NCI-H1105 treated with DMSO at 0.1 percent for 48 hours (cell line): ENCODE measurements around the gene UNC45A.
"Not testable (repeated sequence)": the region's sequence is repeated elsewhere in the genome, so short reads cannot be mapped to it uniquely, and the experiment has no call there.

Experiments used
- DNase-seq: peaks from one replicate; lab custom pipeline; 2025; lab: John Stamatoyannopoulos, UW

Gene UNC45A, protein sequence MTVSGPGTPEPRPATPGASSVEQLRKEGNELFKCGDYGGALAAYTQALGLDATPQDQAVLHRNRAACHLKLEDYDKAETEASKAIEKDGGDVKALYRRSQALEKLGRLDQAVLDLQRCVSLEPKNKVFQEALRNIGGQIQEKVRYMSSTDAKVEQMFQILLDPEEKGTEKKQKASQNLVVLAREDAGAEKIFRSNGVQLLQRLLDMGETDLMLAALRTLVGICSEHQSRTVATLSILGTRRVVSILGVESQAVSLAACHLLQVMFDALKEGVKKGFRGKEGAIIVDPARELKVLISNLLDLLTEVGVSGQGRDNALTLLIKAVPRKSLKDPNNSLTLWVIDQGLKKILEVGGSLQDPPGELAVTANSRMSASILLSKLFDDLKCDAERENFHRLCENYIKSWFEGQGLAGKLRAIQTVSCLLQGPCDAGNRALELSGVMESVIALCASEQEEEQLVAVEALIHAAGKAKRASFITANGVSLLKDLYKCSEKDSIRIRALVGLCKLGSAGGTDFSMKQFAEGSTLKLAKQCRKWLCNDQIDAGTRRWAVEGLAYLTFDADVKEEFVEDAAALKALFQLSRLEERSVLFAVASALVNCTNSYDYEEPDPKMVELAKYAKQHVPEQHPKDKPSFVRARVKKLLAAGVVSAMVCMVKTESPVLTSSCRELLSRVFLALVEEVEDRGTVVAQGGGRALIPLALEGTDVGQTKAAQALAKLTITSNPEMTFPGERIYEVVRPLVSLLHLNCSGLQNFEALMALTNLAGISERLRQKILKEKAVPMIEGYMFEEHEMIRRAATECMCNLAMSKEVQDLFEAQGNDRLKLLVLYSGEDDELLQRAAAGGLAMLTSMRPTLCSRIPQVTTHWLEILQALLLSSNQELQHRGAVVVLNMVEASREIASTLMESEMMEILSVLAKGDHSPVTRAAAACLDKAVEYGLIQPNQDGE

DNA sequence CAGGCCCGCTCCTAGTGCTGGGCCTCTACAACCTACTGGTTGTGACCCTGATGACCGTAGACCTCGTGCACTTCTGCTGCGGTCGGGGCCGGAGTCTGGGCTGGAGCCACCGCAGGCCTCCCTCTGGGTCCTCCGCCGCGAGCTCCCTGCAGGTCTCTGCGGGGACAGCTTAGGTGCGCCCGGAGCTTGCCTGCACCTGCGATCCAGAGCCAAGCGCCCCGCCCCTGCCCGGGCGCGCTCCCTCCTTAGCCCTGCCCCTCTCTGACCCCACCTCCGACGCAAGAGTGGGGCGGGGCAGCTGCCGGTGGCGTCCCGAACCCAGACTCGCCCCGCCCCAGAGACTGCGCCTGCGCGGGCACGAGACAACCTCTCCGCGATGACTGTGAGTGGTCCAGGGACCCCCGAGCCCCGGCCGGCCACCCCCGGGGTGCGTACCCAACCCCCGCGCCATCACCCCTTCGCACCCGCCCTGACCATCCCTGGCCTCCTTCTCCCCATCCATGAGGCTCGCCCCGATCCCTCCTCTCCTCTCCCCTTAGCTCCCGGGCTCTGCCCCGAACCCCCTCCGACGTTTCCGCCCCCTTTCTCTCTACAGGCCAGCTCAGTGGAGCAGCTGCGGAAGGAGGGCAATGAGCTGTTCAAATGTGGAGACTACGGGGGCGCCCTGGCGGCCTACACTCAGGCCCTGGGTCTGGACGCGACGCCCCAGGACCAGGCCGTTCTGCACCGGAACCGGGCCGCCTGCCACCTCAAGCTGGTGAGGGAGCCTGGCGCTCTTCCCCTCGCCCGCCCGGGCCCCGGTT lies at the start of gene UNC45A:
Gene UNC45A, plus strand, starts transcription at position 337 of the 803 bp plus-strand sequence. Its CDS starts 40 bp downstream, at position 377.
- peak; percentile 75 for DNase-seq

DNA sequence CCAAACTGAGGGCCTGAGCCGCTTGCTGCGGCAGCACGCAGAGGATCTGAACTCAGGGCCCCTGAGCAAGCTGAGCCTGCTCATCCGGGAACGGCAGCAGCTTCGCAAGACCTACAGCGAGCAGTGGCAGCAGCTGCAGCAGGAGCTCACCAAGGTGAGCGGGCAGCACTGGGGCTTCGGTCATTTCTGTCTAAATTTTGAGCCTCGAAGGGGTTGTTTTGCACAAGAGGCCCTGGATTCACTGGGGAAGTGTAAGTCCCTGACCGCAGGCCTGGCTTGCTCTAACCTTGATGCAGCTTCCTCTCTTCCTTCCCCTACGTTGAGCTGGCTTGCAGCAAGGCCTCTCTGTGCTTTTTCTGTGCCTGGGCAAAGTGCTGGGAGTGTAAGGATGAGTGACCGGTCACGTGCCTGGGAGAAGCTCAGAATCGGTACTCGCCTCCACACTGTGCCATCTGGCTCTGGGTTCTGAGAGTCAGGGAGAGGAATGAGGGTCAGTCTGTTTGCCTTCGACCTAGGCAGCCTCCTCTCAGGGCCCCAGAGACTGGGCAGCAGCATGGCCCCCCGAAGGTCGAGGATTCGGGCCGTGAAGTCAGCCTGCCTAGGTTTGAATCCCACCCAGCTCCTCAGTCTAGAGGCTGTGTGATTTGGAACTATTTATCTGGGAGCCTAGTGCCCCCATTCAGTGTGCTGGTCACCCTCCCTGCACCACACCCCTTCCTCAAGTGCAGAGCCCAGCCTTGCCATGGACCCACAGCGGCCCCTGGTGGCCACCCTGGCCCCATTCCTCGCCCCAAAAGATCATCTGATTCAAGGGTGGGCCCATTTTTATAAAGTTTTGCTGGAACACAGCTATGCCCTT lies 49.4 kb upstream of the UNC45A start:
- peak; percentile 5 for DNase-seq

DNA sequence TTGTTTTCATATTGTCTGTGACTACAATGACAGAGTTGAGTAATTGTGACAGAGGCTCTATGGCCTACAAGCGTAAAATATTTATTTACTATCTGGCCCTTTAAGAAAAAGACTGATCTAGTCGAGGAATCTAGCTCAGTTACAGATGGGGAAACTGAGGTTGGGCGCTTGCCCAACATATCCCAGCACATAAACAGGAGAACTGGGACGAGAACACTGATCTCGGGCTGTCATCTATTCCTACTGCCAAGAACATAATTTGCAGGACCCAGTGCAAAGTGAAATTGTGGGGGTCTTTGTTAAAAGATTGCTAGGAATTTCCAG lies 48.8 kb upstream of the UNC45A start:
- DNase-seq = no peak

DNA sequence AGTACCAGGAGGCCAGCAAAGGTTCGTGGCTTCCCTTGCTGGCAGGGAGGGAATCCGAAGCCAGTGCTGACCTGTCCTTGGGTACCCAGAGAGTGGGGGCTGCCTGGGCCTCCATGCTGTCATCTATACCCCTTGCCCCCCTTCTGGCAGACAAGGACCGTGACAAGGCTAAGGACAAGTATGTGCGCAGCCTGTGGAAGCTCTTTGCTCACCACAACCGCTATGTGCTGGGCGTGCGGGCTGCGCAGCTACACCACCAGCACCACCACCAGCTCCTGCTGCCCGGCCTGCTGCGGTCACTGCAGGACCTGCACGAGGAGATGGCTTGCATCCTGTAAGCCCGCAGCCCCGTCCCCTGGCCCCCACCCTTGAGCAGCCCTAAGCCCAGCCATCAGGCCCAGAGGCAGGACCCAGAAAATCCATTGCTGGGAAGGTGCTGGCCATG lies 48.0 kb upstream of the UNC45A start:
- no peak for DNase-seq

DNA sequence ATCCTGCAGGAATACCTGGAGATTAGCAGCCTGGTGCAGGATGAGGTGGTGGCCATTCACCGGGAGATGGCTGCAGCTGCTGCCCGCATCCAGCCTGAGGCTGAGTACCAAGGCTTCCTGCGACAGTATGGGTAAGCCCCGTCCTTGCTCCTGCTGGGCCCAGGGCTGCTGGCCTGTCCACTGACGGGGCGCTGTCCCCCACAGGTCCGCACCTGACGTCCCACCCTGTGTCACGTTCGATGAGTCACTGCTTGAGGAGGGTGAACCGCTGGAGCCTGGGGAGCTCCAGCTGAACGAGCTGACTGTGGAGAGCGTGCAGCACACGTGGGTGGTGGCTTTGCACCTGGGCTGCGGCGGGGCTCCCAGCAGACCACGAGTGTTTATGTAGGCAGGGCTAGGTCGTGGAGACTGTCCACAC lies 45.8 kb upstream of the UNC45A start:
- DNase-seq = no peak

DNA sequence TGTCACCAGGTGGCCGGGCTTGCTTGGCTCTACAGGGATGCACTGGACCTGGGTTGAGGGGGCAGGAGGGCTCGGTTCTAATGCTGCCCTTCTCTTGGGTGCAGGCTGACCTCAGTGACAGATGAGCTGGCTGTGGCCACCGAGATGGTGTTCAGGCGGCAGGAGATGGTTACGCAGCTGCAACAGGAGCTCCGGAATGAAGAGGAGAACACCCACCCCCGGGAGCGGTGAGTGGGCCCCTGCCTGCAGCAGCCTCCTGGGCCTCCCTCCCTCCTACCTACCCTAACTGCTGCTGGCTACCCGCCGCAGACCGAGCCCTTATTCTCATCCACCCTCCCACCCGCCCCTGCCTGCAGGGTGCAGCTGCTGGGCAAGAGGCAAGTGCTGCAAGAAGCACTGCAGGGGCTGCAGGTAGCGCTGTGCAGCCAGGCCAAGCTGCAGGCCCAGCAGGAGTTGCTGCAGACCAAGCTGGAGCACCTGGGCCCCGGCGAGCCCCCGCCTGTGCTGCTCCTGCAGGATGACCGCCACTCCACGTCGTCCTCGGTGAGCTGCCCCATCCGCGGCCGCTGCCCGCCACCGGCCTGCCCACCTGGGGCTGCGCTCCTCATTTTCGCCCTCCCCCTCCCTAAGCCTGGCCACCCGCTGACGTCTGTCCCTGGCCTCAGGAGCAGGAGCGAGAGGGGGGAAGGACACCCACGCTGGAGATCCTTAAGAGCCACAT lies 45.2 kb upstream of the UNC45A start:
- DNase-seq = no peak

DNA sequence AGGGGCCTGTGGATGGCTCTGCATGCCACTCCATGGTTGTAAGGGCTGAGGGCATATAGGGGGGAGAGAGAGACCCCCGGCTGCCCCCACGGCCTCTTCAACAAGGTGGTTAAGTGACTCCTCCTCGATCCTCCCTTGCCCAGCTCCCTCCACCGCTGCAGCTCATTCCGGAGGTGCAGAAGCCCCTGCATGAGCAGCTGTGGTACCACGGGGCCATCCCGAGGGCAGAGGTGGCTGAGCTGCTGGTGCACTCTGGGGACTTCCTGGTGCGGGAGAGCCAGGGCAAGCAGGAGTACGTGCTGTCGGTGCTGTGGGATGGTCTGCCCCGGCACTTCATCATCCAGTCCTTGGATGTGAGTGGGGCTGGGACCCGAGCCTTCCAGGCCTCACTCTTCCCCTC lies 44.2 kb upstream of the UNC45A start:
- DNase-seq = no peak

DNA sequence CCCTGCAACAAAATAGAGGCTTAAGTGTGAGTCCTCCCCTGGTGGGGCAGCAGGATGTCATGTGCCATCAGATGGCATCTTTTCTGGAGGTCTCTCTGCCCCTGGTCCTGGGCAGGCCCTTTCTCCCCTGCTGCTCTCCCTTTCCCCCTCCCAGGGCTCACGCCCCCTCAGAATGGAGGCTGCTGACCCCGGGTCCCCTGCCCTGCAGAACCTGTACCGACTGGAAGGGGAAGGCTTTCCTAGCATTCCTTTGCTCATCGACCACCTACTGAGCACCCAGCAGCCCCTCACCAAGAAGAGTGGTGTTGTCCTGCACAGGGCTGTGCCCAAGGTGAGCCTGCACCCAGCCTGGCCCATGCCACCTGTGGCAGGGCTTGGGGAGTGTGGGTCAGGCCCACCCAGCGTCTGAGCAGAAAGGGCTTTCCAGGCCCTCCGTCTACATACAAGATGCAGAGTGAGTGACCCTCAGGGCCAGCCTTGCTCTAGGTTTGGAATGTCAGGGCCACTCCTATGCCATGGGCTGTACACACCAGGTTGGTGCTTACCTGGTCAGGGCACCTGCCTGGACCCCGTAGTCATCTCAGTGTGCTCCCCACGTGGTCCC lies 43.6 kb upstream of the UNC45A start:
- no peak for DNase-seq

DNA sequence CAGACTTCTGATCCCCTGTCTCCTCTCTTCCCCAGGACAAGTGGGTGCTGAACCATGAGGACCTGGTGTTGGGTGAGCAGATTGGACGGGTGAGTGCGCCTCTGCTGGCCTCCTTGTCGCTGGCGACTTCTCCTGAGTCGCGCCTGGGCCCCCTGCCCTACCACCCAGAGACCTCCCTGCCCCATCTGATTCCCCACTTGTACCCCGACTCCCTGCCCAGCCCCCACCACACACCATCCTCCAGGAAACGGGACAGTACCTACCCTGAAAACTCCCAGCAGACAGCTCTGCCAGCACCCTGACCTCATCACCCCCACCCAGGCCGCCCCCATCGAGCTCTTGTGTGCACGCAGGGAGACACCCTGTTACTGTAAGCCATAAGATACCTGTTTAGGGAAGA lies 43.1 kb upstream of the UNC45A start:
- DNase-seq = no peak

DNA sequence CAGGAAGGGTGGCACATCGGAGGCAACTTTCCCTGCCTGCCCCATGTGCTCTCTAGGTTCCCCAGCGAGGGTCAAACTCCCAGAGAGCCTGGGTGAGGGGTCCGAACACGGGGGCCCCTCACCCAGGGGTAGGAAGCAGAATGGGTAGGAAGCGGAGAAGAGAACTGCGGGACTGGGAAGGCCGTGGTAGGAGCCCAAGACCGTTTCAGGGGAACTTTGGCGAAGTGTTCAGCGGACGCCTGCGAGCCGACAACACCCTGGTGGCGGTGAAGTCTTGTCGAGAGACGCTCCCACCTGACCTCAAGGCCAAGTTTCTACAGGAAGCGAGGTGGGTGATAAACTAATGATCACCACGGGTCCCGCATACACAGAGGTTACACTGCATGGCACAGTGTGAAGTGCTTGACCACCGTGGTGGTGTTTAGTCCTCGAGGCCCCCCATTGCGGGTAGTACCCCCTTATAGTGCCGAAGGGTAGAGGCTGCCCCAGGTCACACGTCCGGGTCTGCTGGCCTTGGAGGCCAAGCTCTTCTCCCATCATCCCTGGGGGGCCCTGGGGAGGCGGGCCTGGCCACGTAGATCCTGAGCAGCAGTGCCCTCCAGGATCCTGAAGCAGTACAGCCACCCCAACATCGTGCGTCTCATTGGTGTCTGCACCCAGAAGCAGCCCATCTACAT lies 42.4 kb upstream of the UNC45A start:
- no peak for DNase-seq

DNA sequence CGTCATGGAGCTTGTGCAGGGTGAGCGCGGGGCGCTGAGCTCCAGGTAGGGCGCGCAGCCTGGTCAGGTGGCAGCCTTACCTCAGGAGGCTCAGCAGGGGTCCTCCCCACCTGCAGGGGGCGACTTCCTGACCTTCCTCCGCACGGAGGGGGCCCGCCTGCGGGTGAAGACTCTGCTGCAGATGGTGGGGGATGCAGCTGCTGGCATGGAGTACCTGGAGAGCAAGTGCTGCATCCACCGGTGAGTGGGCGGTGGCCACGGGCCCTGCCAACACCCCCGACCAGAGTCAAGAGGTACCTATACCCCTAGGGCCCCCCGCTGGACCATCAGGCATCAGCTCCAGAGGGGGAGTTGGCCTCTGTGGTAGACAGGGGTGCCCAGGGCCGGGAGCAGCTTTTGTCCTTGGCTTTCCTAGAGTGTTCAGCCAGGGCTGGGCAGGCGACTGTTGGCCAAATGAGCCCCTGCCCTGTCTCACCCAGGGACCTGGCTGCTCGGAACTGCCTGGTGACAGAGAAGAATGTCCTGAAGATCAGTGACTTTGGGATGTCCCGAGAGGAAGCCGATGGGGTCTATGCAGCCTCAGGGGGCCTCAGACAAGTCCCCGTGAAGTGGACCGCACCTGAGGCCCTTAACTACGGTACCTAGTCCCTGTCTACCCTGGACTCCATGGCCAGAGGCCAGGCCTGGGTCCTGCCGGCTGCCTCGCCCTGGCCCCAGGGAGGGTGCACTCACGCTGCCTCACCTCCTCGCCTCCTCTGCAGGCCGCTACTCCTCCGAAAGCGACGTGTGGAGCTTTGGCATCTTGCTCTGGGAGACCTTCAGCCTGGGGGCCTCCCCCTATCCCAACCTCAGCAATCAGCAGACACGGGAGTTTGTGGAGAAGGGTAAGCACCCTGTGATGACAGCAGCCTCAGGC lies 41.7 kb upstream of the UNC45A start:
- DNase-seq = no peak

DNA sequence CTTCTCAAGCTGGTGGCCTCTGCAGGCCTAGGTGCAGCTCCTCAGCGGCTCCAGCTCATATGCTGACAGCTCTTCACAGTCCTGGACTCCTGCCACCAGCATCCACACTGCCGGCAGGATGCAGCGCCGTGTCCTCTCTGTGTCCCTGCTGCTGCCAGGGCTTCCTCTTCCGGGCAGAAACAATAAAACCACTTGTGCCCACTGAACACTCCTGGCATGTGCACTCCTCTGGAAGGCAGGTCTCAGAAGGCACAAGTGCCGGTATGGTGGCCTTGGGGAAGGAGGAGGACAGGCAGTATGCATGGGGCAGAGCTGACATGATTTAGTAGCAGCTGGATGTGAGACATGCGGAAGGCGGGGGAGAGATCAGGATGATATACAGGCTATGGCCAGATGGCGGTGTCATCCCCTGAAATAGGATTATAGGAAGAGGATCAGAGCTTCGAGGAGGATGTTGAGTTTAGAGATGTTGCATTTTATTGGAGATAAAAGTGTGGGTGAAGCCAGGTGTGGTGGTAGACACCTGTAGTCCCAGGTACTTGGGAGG lies 39.4 kb upstream of the UNC45A start:
- DNase-seq = no peak

DNA sequence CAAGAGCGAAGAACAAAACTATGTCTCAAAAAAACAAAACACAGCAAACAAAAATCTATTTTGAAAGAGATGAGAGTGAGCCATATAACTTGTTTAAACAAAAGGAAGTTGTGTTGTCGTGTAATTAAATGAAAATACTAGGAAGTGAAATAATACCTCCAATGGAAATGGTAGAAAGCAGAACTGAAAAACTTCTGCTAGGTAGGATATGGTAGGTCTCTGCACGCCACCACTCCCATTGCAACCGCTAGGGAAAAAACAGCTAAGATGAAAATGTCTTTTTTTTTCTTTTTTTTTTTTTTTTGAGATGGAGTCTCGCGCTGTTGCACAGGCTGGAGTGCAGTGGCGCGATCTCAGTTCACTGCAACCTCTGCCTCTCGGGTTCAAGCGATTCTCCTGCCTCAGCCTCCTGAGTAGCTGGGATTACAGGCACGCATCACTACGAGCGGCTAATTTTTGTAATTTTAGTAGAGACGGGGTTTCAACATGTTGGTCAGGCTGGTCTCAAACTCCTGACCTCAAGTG lies 37.9 kb upstream of the UNC45A start:
- not testable (repeated sequence) for DNase-seq

DNA sequence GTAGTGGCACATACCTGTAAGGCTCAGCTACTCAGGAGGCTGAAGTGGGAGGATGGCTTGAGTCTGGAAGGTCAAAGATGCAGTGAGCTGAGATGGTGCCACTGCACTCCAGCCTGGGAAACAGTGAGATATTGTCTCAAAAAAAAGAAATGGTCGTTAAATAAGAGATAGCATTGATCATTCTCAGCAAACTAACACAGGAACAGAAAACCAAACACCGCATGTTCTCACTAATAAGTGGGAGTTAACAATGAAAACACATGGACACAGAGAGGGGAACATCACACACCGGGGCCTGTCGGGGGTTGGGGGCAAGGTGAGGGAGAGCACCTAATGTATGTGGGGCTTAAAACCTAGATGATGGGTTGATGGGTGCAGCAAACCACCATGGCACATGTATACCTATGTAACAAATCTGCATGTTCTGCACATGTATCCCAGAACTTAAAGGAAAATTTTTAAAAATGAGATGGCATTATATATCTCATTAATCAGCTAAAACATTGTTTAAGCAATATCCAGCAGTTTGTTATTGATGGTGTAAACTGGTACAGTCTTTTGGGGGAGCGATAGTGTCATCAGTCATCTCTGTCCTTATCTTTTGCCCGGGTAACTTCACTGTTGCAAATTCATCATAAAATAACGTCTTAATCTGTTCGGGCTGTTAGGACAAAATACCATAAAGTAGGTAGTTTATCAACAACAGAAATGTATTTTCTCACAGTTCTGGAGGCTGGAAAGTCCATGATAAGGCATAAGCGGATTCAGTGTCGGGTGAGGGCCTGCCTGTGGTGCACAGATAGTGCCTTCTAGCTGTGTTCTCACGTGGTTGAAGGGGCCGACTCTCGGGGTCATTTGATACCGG lies 33.7 kb upstream of the UNC45A start:
- DNase-seq = no peak

DNA sequence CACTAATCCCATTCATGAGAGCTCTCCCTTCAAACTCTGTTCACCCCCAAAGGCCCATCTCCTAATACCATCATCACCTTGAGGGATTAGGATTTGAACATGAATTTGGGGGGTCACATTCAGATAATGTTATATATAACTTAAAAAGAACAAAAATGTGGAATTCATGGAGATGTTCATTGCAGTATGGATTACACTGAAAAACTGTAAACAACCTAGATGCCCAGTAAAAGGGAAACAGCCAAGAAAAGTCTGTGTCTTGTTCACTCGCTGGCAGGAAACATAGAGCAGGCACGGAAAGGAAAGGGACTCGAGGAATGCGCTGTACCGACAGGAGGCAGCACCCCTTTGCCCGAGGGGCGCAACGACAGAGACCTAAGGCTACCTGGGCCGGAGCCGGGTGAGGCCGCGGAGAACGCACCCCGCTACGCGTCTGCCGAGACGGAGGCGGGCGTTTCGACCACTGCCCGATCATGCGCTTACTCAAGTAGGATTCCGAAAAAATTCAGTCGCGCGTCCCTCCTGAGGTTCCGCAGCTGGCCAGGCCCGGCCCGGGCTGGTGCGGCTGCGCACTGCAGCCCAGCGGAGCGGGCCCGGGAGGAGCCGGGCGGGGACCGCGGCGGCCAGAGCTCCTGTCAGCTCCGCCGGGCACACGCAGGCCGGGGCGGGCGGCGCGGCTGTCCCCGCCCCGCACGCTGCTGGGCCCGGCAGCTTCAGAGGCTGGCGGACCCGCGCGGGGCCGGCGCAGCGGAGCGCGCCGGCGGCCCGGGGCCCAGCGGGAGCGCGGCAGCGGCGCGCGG lies 32.8 kb upstream of the UNC45A start:
- DNase-seq = peak; percentile 49
